ENCODE results near the gene CCDC157. TPM values are rescaled to one million over a fixed set of nuclear protein-coding genes. Genes with fewer than 3 reads are reported as not detected.

The CCDC157 gene
- total and polyA plus RNA-seq, 9 of the 15 experiments (the other 6 are each of a cell fraction or from before 2014, with no cell fraction given): 0.04 to 1.3 (median 0.68) TPM

DNA sequence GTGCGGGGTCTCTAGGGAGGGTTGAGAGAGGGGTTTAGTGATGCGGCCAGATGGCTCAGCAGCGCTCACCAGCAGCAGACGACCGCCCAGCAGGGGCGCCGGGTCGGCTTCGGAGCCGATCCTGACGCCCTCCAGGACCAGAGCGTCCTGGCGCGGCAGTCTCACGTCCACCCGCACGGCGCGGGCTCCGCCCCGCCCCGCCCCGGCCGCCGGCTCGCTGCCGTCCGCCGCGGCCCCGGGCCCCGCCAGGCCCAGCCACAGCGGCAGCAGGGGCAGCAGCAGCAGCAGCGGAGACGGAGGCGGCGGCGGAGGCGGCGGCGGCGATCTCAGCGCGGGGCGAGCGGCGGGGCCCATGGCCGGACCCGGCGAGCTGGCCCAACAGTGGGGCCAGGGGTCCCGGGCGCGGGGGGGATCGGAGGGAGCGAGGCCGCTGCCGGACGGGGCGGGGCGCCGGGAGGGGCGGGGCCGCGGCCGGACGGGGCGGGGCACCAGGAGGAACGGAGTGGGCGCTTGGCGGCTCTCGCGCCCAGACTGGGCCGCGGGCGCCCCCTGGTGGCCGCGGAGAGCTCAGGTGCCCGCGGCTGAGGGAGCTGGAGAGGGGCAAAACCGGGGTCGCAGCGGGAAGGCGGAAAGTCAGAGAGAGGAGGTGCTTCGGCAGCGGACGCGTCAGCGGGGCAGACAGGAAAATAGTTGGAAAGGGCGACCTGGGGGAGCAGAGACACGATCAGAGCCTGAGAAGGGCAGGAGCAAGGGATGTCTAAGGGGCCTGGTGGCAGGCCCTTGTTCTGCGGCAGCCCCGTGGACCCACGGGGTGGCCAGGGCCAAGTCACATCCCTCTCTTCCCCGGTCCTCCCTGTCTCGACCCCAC, 30.4 kb downstream of the CCDC157 start, which contains the start of gene RNF215 (continued):
- no peak for TF ChIP-seq MYNN (IDR thresholded peaks at IDR 0.05)
- TF ChIP-seq MYNN (CRISPR knock-in tag; IDR thresholded peaks at IDR 0.05): no peak
- TF ChIP-seq, protein P1, sequence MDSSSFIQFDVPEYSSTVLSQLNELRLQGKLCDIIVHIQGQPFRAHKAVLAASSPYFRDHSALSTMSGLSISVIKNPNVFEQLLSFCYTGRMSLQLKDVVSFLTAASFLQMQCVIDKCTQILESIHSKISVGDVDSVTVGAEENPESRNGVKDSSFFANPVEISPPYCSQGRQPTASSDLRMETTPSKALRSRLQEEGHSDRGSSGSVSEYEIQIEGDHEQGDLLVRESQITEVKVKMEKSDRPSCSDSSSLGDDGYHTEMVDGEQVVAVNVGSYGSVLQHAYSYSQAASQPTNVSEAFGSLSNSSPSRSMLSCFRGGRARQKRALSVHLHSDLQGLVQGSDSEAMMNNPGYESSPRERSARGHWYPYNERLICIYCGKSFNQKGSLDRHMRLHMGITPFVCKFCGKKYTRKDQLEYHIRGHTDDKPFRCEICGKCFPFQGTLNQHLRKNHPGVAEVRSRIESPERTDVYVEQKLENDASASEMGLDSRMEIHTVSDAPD (CRISPR knock-in tag; IDR thresholded peaks at IDR 0.05): no peak
- TF ChIP-seq CHCHD3 (CRISPR knock-in tag; IDR thresholded peaks at IDR 0.05): no peak
- TF ChIP-seq, protein P2, sequence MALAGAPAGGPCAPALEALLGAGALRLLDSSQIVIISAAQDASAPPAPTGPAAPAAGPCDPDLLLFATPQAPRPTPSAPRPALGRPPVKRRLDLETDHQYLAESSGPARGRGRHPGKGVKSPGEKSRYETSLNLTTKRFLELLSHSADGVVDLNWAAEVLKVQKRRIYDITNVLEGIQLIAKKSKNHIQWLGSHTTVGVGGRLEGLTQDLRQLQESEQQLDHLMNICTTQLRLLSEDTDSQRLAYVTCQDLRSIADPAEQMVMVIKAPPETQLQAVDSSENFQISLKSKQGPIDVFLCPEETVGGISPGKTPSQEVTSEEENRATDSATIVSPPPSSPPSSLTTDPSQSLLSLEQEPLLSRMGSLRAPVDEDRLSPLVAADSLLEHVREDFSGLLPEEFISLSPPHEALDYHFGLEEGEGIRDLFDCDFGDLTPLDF (CRISPR knock-in tag; IDR thresholded peaks at IDR 0.05): no peak
